ENCODE measurements around the gene EIF4EBP3. TPM values are rescaled to one million over a fixed set of nuclear protein-coding genes. Genes with fewer than 3 reads are reported as not detected.
A peak's percentile ranks its signal among the peaks of the same experiment; 100 is the strongest.

Gene EIF4EBP3
- total and polyA plus RNA-seq, 9 of the 15 experiments (the other 6 are each of a cell fraction or from before 2014, with no cell fraction given), result 1.3 to 7.5 (median 3.8) TPM

DNA sequence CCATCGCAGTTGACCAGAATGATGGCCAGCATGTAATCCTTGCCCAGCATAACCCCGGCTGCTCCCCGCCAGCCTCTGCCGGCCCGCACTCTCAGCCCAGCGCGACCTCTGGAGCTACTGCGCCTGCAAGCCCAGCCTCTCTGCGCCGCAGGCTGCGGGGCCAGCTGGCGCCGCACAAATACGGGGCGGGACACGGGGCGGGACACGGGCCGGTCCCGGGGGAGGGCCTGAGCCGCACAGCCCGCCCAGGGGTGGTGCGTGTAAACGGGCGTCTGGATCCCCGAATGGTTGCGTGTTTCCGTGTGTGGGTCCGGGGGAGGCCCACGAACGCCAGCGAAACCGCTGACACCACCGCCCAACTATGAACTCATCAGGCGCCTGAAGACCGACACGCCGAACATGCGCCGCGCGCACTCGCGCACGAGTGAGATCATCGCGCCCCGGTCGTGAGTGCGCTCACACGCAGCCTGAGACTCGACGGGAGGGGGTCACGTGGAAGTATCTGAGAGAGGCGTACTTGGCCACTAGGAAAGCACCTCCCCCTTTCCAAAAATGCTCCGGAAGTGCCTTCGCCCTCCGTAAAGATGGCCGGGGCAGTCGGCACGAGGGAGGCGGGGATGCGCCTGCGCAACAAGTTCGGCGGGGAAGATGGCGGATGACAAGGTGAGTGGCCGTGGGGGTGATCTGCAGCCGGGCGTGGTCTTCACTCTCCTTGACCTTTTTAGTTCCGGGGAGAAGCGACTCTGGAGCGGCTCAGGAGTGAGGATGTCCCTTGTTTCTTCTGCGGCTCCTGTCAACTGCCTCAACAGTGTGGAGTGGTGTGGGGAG is 16.9 kb downstream of the EIF4EBP3 start, which contains the start of the genes APBB3 and SLC35A4 (continued):
- TF ChIP-seq ZNF551 (CRISPR knock-in tag; IDR thresholded peaks at IDR 0.05) (no peak), BMI1 (IDR thresholded peaks at IDR 0.05; ENCODE audit: low read length) (no peak), CSDE1 (IDR thresholded peaks at IDR 0.05) (peak in 1 of 2 experiments; percentile 45; a peak in 1 of 4 replicates), NR1H2 (CRISPR knock-in tag; IDR thresholded peaks at IDR 0.05) (0 out of 2 replicates have a peak, but pooled peaks have one; percentile 58), POLR2AphosphoS2 (IDR thresholded peaks at IDR 0.05; ENCODE audit: low read length) (no peak), GTF2E2 (tag; IDR thresholded peaks at IDR 0.05) (peak; percentile 78), ZNF764 (CRISPR knock-in tag; IDR thresholded peaks at IDR 0.05; ENCODE audit: low read depth) (no peak), NCOA6 (IDR thresholded peaks at IDR 0.05) (peak; percentile 88), ADNP (tag; IDR thresholded peaks at IDR 0.05) (no peak), CAMTA2 (CRISPR knock-in tag; conservative IDR thresholded peaks at IDR 0.05) (no peak), TEAD4 (IDR thresholded peaks at IDR 0.05; ENCODE audit: low read length) (peak; percentile 41), TEAD4 (CRISPR knock-in tag; IDR thresholded peaks at IDR 0.05; ENCODE audit: borderline replicate concordance) (no peak), BDP1 (IDR thresholded peaks at IDR 0.05; ENCODE audit: insufficient read depth, insufficient read length) (no peak), ETV6 (IDR thresholded peaks at IDR 0.05; ENCODE audit: borderline replicate concordance in 1 of 2, low read depth in 2 of 2, low read length in 1 of 2) (peak in 1 of 2 experiments; percentile 46; a peak in 1 of 4 replicates), ETV6 (CRISPR knock-in tag; IDR thresholded peaks at IDR 0.05; ENCODE audit: borderline replicate concordance) (no peak), NR2C2 (CRISPR knock-in tag; IDR thresholded peaks at IDR 0.05) (peak; percentile 90), NR2C2 (tag; IDR thresholded peaks at IDR 0.05) (peak; percentile 98)
- TF ChIP-seq, protein P1, sequence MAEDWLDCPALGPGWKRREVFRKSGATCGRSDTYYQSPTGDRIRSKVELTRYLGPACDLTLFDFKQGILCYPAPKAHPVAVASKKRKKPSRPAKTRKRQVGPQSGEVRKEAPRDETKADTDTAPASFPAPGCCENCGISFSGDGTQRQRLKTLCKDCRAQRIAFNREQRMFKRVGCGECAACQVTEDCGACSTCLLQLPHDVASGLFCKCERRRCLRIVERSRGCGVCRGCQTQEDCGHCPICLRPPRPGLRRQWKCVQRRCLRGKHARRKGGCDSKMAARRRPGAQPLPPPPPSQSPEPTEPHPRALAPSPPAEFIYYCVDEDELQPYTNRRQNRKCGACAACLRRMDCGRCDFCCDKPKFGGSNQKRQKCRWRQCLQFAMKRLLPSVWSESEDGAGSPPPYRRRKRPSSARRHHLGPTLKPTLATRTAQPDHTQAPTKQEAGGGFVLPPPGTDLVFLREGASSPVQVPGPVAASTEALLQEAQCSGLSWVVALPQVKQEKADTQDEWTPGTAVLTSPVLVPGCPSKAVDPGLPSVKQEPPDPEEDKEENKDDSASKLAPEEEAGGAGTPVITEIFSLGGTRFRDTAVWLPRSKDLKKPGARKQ (CRISPR knock-in tag; IDR thresholded peaks at IDR 0.05), result no peak
- TF ChIP-seq, protein P2, sequence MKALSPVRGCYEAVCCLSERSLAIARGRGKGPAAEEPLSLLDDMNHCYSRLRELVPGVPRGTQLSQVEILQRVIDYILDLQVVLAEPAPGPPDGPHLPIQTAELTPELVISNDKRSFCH (CRISPR knock-in tag; IDR thresholded peaks at IDR 0.05), result no peak
- TF ChIP-seq, protein P2 (tag; IDR thresholded peaks at IDR 0.05), result no peak
- TF ChIP-seq, protein P3, sequence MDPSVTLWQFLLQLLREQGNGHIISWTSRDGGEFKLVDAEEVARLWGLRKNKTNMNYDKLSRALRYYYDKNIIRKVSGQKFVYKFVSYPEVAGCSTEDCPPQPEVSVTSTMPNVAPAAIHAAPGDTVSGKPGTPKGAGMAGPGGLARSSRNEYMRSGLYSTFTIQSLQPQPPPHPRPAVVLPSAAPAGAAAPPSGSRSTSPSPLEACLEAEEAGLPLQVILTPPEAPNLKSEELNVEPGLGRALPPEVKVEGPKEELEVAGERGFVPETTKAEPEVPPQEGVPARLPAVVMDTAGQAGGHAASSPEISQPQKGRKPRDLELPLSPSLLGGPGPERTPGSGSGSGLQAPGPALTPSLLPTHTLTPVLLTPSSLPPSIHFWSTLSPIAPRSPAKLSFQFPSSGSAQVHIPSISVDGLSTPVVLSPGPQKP (CRISPR knock-in tag; IDR thresholded peaks at IDR 0.05), result no peak
- TF ChIP-seq, protein P4, sequence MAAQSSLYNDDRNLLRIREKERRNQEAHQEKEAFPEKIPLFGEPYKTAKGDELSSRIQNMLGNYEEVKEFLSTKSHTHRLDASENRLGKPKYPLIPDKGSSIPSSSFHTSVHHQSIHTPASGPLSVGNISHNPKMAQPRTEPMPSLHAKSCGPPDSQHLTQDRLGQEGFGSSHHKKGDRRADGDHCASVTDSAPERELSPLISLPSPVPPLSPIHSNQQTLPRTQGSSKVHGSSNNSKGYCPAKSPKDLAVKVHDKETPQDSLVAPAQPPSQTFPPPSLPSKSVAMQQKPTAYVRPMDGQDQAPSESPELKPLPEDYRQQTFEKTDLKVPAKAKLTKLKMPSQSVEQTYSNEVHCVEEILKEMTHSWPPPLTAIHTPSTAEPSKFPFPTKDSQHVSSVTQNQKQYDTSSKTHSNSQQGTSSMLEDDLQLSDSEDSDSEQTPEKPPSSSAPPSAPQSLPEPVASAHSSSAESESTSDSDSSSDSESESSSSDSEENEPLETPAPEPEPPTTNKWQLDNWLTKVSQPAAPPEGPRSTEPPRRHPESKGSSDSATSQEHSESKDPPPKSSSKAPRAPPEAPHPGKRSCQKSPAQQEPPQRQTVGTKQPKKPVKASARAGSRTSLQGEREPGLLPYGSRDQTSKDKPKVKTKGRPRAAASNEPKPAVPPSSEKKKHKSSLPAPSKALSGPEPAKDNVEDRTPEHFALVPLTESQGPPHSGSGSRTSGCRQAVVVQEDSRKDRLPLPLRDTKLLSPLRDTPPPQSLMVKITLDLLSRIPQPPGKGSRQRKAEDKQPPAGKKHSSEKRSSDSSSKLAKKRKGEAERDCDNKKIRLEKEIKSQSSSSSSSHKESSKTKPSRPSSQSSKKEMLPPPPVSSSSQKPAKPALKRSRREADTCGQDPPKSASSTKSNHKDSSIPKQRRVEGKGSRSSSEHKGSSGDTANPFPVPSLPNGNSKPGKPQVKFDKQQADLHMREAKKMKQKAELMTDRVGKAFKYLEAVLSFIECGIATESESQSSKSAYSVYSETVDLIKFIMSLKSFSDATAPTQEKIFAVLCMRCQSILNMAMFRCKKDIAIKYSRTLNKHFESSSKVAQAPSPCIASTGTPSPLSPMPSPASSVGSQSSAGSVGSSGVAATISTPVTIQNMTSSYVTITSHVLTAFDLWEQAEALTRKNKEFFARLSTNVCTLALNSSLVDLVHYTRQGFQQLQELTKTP (IDR thresholded peaks at IDR 0.05; ENCODE audit: low read depth in 1 of 2, partially characterized antibody in 2 of 2), result peak in 1 of 2 experiments; percentile 61
